ENCODE data around the gene RIC1.
"Not testable (repeated sequence)": the region's sequence is repeated elsewhere in the genome, so short reads cannot be mapped to it uniquely, and the experiment has no call there.

Gene RIC1

GRCh38 chr9:5773324-5773999 lies 144.6 kb downstream of the RIC1 start:
- TF ChIP-seq CTCF (conservative IDR thresholded peaks at IDR 0.05; ENCODE audit: low read depth, low read length): peak; percentile 34
- no peak overlapping the region for H3K4me3 ChIP-seq (ENCODE audit: low read length)
- no peak for DNase-seq (ENCODE audit: low read depth)

GRCh38 chr9:5778805-5779204 lies 149.9 kb downstream of the RIC1 start:
- no peak overlapping the region for H3K4me3 ChIP-seq (ENCODE audit: low read length)
- DNase-seq (ENCODE audit: low read depth): no peak
- TF ChIP-seq CTCF (conservative IDR thresholded peaks at IDR 0.05; ENCODE audit: low read depth, low read length): no peak

GRCh38 chr9:5779705-5780218 lies 150.9 kb downstream of the RIC1 start:
- DNase-seq (ENCODE audit: low read depth); H3K4me3 ChIP-seq (ENCODE audit: low read length): not testable (repeated sequence)

GRCh38 chr9:5783420-5783819 lies 154.5 kb downstream of the RIC1 start:
- H3K4me3 ChIP-seq (ENCODE audit: low read length); DNase-seq (ENCODE audit: low read depth): not testable (repeated sequence)

- DNase-seq (ENCODE audit: low read depth): no peak
- H3K4me3 ChIP-seq (ENCODE audit: low read length): no peak overlapping the region
- no peak for TF ChIP-seq CTCF (conservative IDR thresholded peaks at IDR 0.05; ENCODE audit: low read depth, low read length)
These were observed 155.1 kb downstream of the RIC1 start for GRCh38 chr9:5783982-5784381.

GRCh38 chr9:5784526-5785315 lies 155.8 kb downstream of the RIC1 start:
- TF ChIP-seq CTCF (conservative IDR thresholded peaks at IDR 0.05; ENCODE audit: low read depth, low read length): no peak
- no peak overlapping the region for H3K4me3 ChIP-seq (ENCODE audit: low read length)
- DNase-seq (ENCODE audit: low read depth): no peak

- no peak for TF ChIP-seq CTCF (conservative IDR thresholded peaks at IDR 0.05; ENCODE audit: low read depth, low read length)
- H3K4me3 ChIP-seq (ENCODE audit: low read length): no peak overlapping the region
- DNase-seq (ENCODE audit: low read depth): no peak
These were observed 157.6 kb downstream of the RIC1 start for GRCh38 chr9:5786370-5787127.

Data from retinal pigment epithelial cell (primary cell).